HG03025 (cell line): ENCODE measurements around the gene FRMD4A.
"Not testable (repeated sequence)": the region's sequence is repeated elsewhere in the genome, so short reads cannot be mapped to it uniquely, and the experiment has no call there.

Source experiments
- ATAC-seq: cut with Tn5 transposase; IDR thresholded peaks from one replicate; pipeline ENCODE4 v1.9.1; 2021; ENCODE audit warnings: mild to moderate bottlenecking, moderate library complexity; ENCODE audit not compliant: unreplicated experiment, low FRiP score

The FRMD4A gene

DNA sequence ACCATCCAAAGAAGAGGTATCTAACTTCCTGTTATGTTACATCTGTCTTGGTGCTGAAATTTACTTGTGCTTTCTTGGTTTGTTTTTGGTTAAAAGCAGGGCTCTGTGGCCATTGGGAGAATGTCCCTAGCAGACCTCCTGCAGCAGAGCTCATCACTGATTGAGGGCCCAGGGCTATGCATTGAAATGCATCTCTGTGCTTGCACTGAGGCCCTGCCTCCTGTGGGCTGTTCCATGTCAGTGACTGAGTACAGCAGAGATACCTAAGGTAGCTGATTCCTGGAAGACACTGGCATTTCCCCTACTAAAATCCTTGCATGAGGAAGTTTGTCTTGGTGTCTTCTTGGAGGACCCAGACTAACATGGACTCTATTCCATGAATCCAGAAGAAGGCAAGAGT lies 213.9 kb downstream of the FRMD4A start:
- ATAC-seq = no peak

GRCh38 chr10:14116021-14116420 lies 214.7 kb downstream of the FRMD4A start:
- no peak for ATAC-seq

DNA sequence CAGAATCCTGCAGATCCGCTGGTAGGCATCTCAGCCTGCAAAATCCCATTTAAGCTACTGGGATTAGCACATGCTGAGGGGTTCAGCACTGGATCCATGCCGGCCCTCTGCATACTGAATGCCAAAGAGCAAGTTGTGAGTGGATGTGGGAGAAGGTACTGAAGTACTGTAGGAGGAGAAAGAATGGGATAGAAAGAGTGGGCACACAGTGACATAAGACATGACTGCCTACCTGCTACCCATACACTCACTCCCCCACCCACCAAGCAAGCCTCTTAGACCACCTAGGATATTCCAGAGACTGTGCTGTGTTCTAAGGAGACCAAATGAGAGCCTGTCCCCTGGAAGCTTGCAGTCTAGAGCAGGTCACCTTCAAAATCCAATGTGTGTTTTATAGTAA lies 215.9 kb downstream of the FRMD4A start:
- no peak for ATAC-seq

- no peak for ATAC-seq
Observed at GRCh38 chr10:14112056-14112455, 218.7 kb downstream of the FRMD4A start.

DNA sequence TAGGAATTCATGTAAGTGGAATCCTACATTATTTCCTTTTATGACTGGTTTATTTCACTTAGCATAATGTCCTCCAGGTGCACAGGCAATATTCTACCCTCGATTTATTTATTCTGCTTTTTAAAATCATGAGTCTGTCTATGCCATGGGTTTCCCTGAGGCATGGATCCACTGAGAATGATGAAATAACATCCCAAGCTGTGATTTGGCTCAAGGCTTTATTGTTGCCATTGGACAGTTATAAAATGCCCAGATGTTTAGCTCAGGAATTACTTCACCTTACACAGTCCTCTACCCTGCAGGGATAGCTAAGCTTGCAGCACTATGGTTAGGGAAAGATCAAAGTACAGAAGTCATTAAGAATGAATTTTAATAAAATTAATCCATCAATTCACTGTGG lies 219.5 kb downstream of the FRMD4A start:
- no peak for ATAC-seq

DNA sequence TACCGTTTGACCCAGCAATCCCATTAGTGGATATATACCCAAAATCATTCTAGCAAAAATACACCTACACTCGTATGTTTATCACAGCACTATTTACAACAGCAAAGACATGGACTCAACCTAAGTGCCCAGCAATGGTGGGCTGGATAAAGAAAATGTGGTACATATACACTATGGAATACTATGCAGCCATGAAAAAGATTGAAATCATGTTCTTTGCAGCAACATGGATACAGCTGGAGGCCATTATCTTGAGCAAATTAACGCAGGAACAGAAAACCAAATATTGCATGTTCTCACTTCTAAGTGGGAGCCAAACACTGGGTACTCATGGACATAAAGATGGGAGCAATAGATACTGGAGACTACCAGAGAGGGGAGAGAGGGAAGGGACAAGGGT lies 223.9 kb downstream of the FRMD4A start:
- ATAC-seq = no peak

DNA sequence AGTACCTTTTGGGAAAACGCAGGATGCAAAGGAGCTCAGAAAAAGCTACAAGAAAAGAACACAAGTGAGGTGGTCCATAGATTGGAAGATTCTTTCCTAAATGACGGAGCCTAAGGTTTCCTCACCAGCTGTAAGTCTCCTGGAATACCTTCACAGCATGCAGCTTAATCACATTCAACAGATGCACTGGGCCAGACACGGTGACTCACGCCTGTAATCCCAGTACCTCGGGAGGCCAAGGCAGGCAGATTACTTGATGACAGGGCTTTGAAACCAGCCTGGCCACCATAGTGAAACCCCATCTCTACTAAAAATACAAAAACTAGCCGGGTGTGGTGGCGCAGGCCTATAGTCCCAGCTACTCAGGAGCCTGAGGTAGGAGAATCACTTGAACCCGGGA lies 228.7 kb downstream of the FRMD4A start:
- no peak for ATAC-seq

GRCh38 chr10:14099885-14100284 lies 230.8 kb downstream of the FRMD4A start:
- no peak for ATAC-seq

GRCh38 chr10:14093730-14094484 lies 236.8 kb downstream of the FRMD4A start:
- ATAC-seq = no peak

GRCh38 chr10:14092799-14093198 lies 237.9 kb downstream of the FRMD4A start:
- ATAC-seq = no peak

GRCh38 chr10:14089556-14090292 lies 241.0 kb downstream of the FRMD4A start:
- no peak for ATAC-seq

- no peak for ATAC-seq
Observed at GRCh38 chr10:14087566-14087965, 243.2 kb downstream of the FRMD4A start.

DNA sequence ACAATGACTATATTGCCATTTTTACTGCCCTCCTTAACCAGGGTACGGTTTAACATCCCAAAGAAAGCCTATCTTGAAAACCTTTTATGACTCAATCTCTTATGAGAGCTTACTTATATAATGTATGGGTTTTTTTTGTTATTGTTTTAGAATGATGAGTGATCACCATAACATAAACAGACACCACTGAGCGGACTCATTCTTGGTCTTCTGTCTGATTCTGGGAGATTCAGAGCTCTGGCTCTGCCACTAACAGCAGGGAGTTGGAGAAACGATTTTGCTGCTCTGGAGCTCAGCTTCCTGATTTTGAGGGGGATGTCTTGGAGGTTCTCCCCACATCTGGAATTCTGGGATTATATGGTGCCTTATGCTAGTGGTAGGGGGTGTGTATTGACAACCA lies 244.1 kb downstream of the FRMD4A start:
- no peak for ATAC-seq

- ATAC-seq = no peak
Observed at GRCh38 chr10:14084875-14085274, 245.8 kb downstream of the FRMD4A start.

DNA sequence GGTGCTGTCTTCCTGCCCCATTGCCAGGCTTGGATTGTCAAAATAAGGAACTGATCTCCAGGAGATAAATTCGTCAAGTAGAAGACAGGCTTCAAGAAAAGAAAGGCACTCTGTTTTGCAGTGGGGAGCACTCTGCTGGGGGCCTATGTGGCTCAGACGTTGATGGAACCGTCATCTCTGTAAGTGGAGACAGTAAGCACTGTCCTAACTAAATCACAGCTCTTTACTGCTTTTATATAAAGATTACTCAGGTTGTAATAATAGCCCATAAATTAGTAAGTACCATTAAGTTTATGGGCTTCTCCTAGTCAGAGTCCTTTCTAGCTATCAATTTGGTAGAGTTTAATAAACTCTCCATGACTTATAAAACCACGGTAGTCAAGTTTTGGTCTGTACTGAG lies 249.9 kb downstream of the FRMD4A start:
- ATAC-seq = no peak

DNA sequence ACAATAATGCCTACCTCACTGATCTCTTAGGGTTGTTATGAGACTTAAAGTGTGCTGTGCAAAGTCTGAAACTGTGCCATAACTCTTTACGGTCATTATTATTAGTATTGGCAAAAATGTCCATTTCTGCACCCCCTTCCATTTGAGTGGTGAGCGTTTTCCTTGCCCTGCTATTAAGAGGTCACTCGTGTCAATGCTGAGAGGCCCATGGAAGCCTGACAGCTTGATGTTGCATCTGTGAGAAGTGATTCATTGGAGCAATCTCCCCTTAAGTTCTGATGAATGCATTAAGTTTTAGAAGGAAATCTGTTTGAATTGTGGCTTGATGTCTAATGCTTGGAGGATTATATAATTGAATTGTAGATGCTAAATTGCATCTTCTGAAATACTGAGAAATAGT lies 253.3 kb downstream of the FRMD4A start:
- no peak for ATAC-seq

- no peak for ATAC-seq
Observed at GRCh38 chr10:14074062-14074884, 256.5 kb downstream of the FRMD4A start.

GRCh38 chr10:14072541-14072940 lies 258.2 kb downstream of the FRMD4A start:
- ATAC-seq = no peak

DNA sequence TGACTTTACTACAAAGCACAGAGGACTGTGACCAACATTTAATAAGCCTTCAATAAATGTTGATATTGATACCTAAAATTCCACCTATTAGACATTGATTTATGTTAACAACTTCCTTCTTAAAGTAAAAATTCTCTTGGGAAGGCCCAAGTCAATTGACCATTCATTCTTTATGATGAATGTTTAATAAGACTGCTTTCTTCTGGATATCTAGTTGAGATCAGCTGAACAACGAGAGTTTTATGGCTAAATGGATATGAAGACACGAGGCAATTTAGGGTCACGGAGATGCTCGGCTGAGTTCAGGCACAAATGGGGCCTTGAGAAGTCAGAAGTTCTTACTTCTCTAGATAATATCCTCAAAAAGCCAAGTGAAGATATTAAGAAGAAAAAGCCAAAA lies 258.8 kb downstream of the FRMD4A start:
- ATAC-seq = no peak

- no peak for ATAC-seq
Observed at GRCh38 chr10:14068601-14069250, 262.0 kb downstream of the FRMD4A start.

DNA sequence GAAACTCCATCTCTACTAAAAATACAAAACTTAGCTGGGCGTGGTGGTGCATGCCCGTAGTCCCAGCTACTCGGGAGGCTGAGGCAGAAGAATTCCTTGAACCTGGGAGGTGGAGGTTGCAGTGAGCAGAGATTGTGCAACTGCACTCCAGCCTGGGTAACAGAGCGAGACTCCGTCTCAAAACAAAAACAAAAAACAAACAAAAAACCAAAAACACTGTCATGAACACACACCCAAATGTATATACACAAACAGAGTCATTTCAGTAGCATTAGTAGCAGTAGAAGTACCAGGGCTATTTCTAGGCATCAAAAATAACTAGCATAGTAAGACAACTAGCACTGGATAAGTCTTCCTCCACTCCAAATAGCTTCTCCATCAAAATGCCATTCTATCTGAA lies 263.1 kb downstream of the FRMD4A start:
- ATAC-seq = not testable (repeated sequence)
